Measurements from ENCODE around the gene HIVEP2.

HIVEP2 gene

GRCh38 chr6:142821860-142822259 is 123.1 kb downstream of the HIVEP2 start:
- no peak overlapping the region for H3K4me3 ChIP-seq (ENCODE audit: low read depth, low read length)

- no peak overlapping the region for H3K4me3 ChIP-seq (ENCODE audit: low read depth, low read length)
Measured at GRCh38 chr6:142821164-142821716, 123.7 kb downstream of the HIVEP2 start.

GRCh38 chr6:142820338-142821051 is 124.5 kb downstream of the HIVEP2 start:
- H3K4me3 ChIP-seq (ENCODE audit: low read depth, low read length), result no peak overlapping the region

GRCh38 chr6:142819603-142820337 is 125.2 kb downstream of the HIVEP2 start:
- no peak overlapping the region for H3K4me3 ChIP-seq (ENCODE audit: low read depth, low read length)

- no peak overlapping the region for H3K4me3 ChIP-seq (ENCODE audit: low read depth, low read length)
Measured at GRCh38 chr6:142816486-142816885, 128.5 kb downstream of the HIVEP2 start.

GRCh38 chr6:142816031-142816430 is 128.9 kb downstream of the HIVEP2 start:
- H3K4me3 ChIP-seq (ENCODE audit: low read depth, low read length), result no peak overlapping the region

- H3K4me3 ChIP-seq (ENCODE audit: low read depth, low read length), result no peak overlapping the region
Measured at GRCh38 chr6:142811923-142812322, 133.1 kb downstream of the HIVEP2 start.

GRCh38 chr6:142810952-142811514 is 133.9 kb downstream of the HIVEP2 start:
- H3K4me3 ChIP-seq (ENCODE audit: low read depth, low read length), result no peak overlapping the region

- H3K4me3 ChIP-seq (ENCODE audit: low read depth, low read length), result no peak overlapping the region
Measured at GRCh38 chr6:142809947-142810346, 135.0 kb downstream of the HIVEP2 start.

GRCh38 chr6:142808405-142809061 is 136.4 kb downstream of the HIVEP2 start:
- H3K4me3 ChIP-seq (ENCODE audit: low read depth, low read length), result no peak overlapping the region

- no peak overlapping the region for H3K4me3 ChIP-seq (ENCODE audit: low read depth, low read length)
Measured at GRCh38 chr6:142805042-142805441, 139.9 kb downstream of the HIVEP2 start.

GRCh38 chr6:142804490-142804889 is 140.5 kb downstream of the HIVEP2 start:
- H3K4me3 ChIP-seq (ENCODE audit: low read depth, low read length), result no peak overlapping the region

GRCh38 chr6:142803495-142804058 is 141.4 kb downstream of the HIVEP2 start:
- H3K4me3 ChIP-seq (ENCODE audit: low read depth, low read length), result no peak overlapping the region

GRCh38 chr6:142803032-142803431 is 141.9 kb downstream of the HIVEP2 start:
- no peak overlapping the region for H3K4me3 ChIP-seq (ENCODE audit: low read depth, low read length)

- no peak overlapping the region for H3K4me3 ChIP-seq (ENCODE audit: low read depth, low read length)
Measured at GRCh38 chr6:142802124-142802523, 142.9 kb downstream of the HIVEP2 start.

- no peak overlapping the region for H3K4me3 ChIP-seq (ENCODE audit: low read depth, low read length)
Measured at GRCh38 chr6:142800240-142800639, 144.7 kb downstream of the HIVEP2 start.

GRCh38 chr6:142799639-142800038 is 145.3 kb downstream of the HIVEP2 start:
- no peak overlapping the region for H3K4me3 ChIP-seq (ENCODE audit: low read depth, low read length)

GRCh38 chr6:142797159-142797558 is 147.8 kb downstream of the HIVEP2 start:
- no peak overlapping the region for H3K4me3 ChIP-seq (ENCODE audit: low read depth, low read length)

GRCh38 chr6:142796571-142796970 is 148.4 kb downstream of the HIVEP2 start:
- no peak overlapping the region for H3K4me3 ChIP-seq (ENCODE audit: low read depth, low read length)

GRCh38 chr6:142796024-142796423 is 149.0 kb downstream of the HIVEP2 start:
- H3K4me3 ChIP-seq (ENCODE audit: low read depth, low read length), result no peak overlapping the region

GRCh38 chr6:142794424-142794823 is 150.6 kb downstream of the HIVEP2 start:
- H3K4me3 ChIP-seq (ENCODE audit: low read depth, low read length), result no peak overlapping the region
